Caco-2 (cell line): Measurements from ENCODE around the gene METAP2. TPM values are rescaled to one million over a fixed set of nuclear protein-coding genes. Genes with fewer than 3 reads are reported as not detected.
"Not testable (repeated sequence)": the region's sequence is repeated elsewhere in the genome, so short reads cannot be mapped to it uniquely, and the experiment has no call there.

Experiments used
- BruUV-seq: library from RNA; stranded (reverse); fragments of 400-500 nt; replicated peaks from 2 replicates; lab custom pipeline; 2021; lab: Mats Ljungman, UMichigan
- CTCF ChIA-PET: fragments of 300-600 bp; sonication (Branson Sonifier 250); formaldehyde crosslinking; loops from one replicate; lab custom pipeline; 2022; ENCODE audit warnings: antibody characterized with exemption; lab: Charles Lee
- POLR2A ChIA-PET: fragments of 300-600 bp; sonication (Branson Sonifier 250); formaldehyde crosslinking; loops from one replicate; lab custom pipeline; 2022; ENCODE audit warnings: antibody characterized with exemption; lab: Charles Lee
- DNase-seq, 2 experiments: peaks; one replicate each; pipeline versions ENCODE4 v3.0.0 to v3.0.0-alpha.2; 2020 to 2022
- H3K27me3 ChIP-seq: replicated peaks from 2 replicates; pipeline ENCODE4 v1.6.0; 2011; ENCODE audit warnings: low read length; ENCODE audit not compliant: control insufficient read depth, insufficient read depth
- H3K36me3 ChIP-seq: 2 replicates; pipeline ENCODE4 v1.5.1; 2011; ENCODE audit warnings: low read length; ENCODE audit not compliant: control insufficient read depth, insufficient read depth
- H3K4me1 ChIP-seq: fragments of 250-450 bp; sonication (Bioruptor Pico); 2 replicates; pipeline ENCODE4 v1.5.1; 2020; ENCODE audit warnings: mild to moderate bottlenecking
- H3K4me3 ChIP-seq: 2 replicates; pipeline ENCODE4 v1.5.1; 2011; ENCODE audit warnings: low read depth, mild to moderate bottlenecking, control low read depth, low read length
- H3K9me3 ChIP-seq: fragments of 250-450 bp; sonication (Bioruptor Pico); 2 replicates; pipeline ENCODE4 v1.5.1; 2020; ENCODE audit warnings: mild to moderate bottlenecking, moderate library complexity
- H3K27ac Mint-ChIP-seq: one replicate; pipeline ENCODE4 v1.8.0; 2022; ENCODE audit warnings: mixed read lengths; ENCODE audit not compliant: unreplicated experiment
- H3K27me3 Mint-ChIP-seq: one replicate; pipeline ENCODE4 v1.8.0; 2022; ENCODE audit warnings: mixed read lengths; ENCODE audit not compliant: insufficient read depth, unreplicated experiment
- H3K36me3 Mint-ChIP-seq: one replicate; pipeline ENCODE4 v1.8.0; 2022; ENCODE audit warnings: mild to moderate bottlenecking, mixed read lengths; ENCODE audit not compliant: insufficient read depth, unreplicated experiment
- H3K4me1 Mint-ChIP-seq: one replicate; pipeline ENCODE4 v1.8.0; 2022; ENCODE audit warnings: low read depth, mixed read lengths; ENCODE audit not compliant: unreplicated experiment
- H3K4me3 Mint-ChIP-seq: one replicate; pipeline ENCODE4 v1.8.0; 2022; ENCODE audit warnings: mild to moderate bottlenecking, moderate library complexity, mixed read lengths; ENCODE audit not compliant: unreplicated experiment
- H3K9me3 Mint-ChIP-seq: one replicate; pipeline ENCODE4 v1.8.0; 2022; ENCODE audit warnings: mixed read lengths; ENCODE audit not compliant: unreplicated experiment
- intact Hi-C: fragments of 100-400 bp; cut with micrococcal nuclease; formaldehyde crosslinking; loops from one replicate; pipeline ENCODE4 v1.10.0; 2022; ENCODE audit not compliant: unreplicated experiment
- total RNA-seq: library from RNA; stranded (reverse); gene quantifications from 2 replicates; pipeline ENCODE4 v1.2.3, GENCODE V29; 2022
- TF ChIP-seq, protein P1 (sequence below), 2 experiments: fragments of 200-600 bp in 1 of 2; IDR thresholded peaks; 1 replicate in 1 of 2; 2 replicates in 1 of 2; pipeline versions ENCODE4 v1.5.1 to v1.8.0; 2011 to 2022; ENCODE audit warnings: antibody characterized with exemption in 1 of 2, control low read depth in 1 of 2, inconsistent platforms in 1 of 2, low read depth in 1 of 2, low read length in 1 of 2, mild to moderate bottlenecking in 1 of 2, moderate library complexity in 1 of 2; ENCODE audit not compliant: insufficient read depth in 1 of 2, severe bottlenecking in 1 of 2, unreplicated experiment in 1 of 2

Gene METAP2
- total RNA-seq, 1 experiment from 2014 or later: 138 TPM

DNA sequence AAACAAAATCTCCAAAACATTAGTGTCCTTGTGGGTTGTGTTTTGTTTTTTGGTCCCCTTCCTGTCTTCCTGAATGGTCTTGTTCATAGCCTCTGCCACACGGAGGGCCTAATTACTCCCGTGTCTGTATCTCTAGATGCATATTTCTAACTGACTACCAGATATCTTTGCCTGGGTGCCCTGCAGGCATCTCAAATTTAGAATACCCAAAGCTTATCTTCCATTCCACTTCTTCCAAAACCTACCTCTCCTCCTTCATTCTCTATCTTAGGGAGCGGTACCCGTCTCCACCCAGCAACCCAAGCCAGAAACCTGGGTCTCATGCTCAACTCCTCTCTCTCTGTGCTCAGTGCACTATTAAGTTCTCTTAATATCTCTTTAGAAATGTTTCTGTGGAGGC is 10.9 kb upstream of the METAP2 start:
- Mint-ChIP-seq H3K4me1 (no peaks in the 10 kb centered on the region), H3K9me3 (peaks cover 2% of the 10 kb centered on the region), H3K27ac (no peak overlapping the region), H3K36me3 (no peaks in the 10 kb centered on the region), H3K4me3 (no peak overlapping the region), H3K27me3 (no peaks in the 10 kb centered on the region)
- BruUV-seq: no TSS peak
- peaks cover 2% of the 10 kb centered on the region; the same call in 1 of the 2 replicates for H3K9me3 ChIP-seq
- H3K36me3 ChIP-seq: no peaks in the 10 kb centered on the region
- H3K4me1 ChIP-seq: no peaks in the 10 kb centered on the region
- ChIA-PET CTCF (no interaction called here), POLR2A (no interaction called here)
- no peak overlapping the region for H3K4me3 ChIP-seq
- intact Hi-C loops: no loop called here
- TF ChIP-seq, protein P1, sequence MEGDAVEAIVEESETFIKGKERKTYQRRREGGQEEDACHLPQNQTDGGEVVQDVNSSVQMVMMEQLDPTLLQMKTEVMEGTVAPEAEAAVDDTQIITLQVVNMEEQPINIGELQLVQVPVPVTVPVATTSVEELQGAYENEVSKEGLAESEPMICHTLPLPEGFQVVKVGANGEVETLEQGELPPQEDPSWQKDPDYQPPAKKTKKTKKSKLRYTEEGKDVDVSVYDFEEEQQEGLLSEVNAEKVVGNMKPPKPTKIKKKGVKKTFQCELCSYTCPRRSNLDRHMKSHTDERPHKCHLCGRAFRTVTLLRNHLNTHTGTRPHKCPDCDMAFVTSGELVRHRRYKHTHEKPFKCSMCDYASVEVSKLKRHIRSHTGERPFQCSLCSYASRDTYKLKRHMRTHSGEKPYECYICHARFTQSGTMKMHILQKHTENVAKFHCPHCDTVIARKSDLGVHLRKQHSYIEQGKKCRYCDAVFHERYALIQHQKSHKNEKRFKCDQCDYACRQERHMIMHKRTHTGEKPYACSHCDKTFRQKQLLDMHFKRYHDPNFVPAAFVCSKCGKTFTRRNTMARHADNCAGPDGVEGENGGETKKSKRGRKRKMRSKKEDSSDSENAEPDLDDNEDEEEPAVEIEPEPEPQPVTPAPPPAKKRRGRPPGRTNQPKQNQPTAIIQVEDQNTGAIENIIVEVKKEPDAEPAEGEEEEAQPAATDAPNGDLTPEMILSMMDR (IDR thresholded peaks at IDR 0.05; ENCODE audit: insufficient read depth in 1 of 2, low read depth in 1 of 2, low read length in 1 of 2, severe bottlenecking in 1 of 2, unreplicated experiment in 1 of 2): no peak
- no peak for DNase-seq
- H3K27me3 ChIP-seq: no peaks in the 10 kb centered on the region

DNA sequence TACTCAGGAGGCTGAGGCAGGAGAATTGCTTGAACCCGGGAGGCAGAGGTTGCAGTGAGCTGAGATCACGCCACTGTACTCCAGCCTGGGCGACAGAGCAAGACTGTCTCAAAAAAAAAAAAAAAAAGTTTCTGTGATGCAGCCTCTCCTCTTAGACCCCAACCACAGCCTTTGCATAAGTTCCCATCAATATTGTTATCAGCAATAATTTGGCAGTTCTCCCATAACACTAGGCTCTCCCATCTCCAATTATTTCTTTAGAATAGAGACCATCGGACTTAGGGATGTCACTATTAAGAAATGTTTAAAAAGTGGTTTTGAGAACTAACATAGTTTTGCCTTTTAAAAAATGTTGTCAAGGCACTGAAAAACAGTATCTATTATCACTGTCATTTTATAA is 10.2 kb upstream of the METAP2 start:
- BruUV-seq, H3K36me3 ChIP-seq, H3K4me3 Mint-ChIP-seq, H3K27me3 Mint-ChIP-seq, DNase-seq, H3K9me3 ChIP-seq, H3K27me3 ChIP-seq, H3K4me1 Mint-ChIP-seq, H3K4me1 ChIP-seq, intact Hi-C loops, H3K27ac Mint-ChIP-seq, H3K4me3 ChIP-seq, POLR2A ChIA-PET, H3K9me3 Mint-ChIP-seq, H3K36me3 Mint-ChIP-seq, CTCF ChIA-PET: not testable (repeated sequence)

DNA sequence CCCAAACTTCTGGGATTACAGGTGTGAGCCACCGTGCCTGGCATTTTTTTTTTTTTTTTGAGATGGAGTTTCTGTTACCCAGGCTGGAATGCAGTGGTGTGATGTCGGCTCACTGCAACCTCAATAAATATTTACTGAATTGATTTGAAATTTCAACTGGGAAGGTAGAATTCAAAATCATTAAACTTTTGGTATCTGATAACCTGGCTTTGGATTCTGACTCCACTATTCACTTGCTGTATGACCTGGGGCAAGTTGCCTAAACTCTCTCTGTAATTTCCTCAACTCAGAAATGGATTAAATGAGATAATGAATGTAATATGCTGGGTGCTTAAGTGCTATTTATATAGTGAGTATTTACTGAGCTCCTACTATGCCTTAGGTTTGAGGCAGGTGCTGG is 8.7 kb upstream of the METAP2 start:
- Mint-ChIP-seq H3K4me3 (no peak overlapping the region), H3K9me3 (no peaks in the 10 kb centered on the region), H3K27ac (no peak overlapping the region), H3K4me1 (peaks cover 3% of the 10 kb centered on the region), H3K27me3 (no peaks in the 10 kb centered on the region), H3K36me3 (no peaks in the 10 kb centered on the region)
- DNase-seq: no peak
- H3K36me3 ChIP-seq: no peaks in the 10 kb centered on the region
- CTCF ChIA-PET: no interaction called here
- peaks cover 3% of the 10 kb centered on the region for H3K4me1 ChIP-seq
- POLR2A ChIA-PET: no interaction called here
- H3K4me3 ChIP-seq: no peak overlapping the region
- intact Hi-C loops: no loop called here
- BruUV-seq: no TSS peak
- TF ChIP-seq, protein P1 (IDR thresholded peaks at IDR 0.05; ENCODE audit: insufficient read depth in 1 of 2, low read depth in 1 of 2, low read length in 1 of 2, severe bottlenecking in 1 of 2, unreplicated experiment in 1 of 2): no peak
- H3K9me3 ChIP-seq: no peaks in the 10 kb centered on the region
- H3K27me3 ChIP-seq: no peaks in the 10 kb centered on the region

DNA sequence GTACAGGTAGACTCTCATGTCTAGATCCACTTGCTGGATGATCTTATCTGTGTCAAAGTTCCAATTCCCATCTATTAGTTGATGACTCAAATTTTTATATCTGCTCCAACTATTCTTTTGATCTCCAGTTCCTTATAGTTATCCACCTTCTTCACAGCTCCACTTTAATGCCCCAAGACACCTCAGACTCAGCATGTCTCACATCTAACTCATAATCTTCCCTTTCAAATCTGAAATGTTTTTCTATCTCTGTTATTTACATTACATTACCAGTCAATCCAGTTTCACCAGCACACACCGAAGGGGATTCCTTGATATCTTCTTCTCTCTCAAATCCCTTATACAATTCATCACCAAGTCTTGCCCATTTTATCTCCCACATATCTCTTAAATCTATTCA is 3.7 kb upstream of the METAP2 start:
- H3K9me3 ChIP-seq: no peaks in the 10 kb centered on the region
- intact Hi-C loops: no loop called here
- Mint-ChIP-seq H3K36me3 (peaks cover 14% of the 10 kb centered on the region), H3K27me3 (no peaks in the 10 kb centered on the region), H3K9me3 (no peaks in the 10 kb centered on the region), H3K4me1 (peaks cover 15% of the 10 kb centered on the region), H3K27ac (no peak overlapping the region), H3K4me3 (peak overlapping the region; percentile 8)
- H3K4me3 ChIP-seq: no peak overlapping the region
- BruUV-seq: no TSS peak
- TF ChIP-seq, protein P1 (IDR thresholded peaks at IDR 0.05; ENCODE audit: insufficient read depth in 1 of 2, low read depth in 1 of 2, low read length in 1 of 2, severe bottlenecking in 1 of 2, unreplicated experiment in 1 of 2): no peak
- POLR2A ChIA-PET: no interaction called here
- H3K36me3 ChIP-seq: no peaks in the 10 kb centered on the region
- H3K27me3 ChIP-seq: no peaks in the 10 kb centered on the region
- CTCF ChIA-PET: interaction anchor here (0.6 kb wide), 1 partner anchor 352 kb away, joined by 3 read pairs; no protein-coding TSS in a partner anchor
- DNase-seq: no peak
- peaks cover 9% of the 10 kb centered on the region for H3K4me1 ChIP-seq
